ENCODE results near the gene RALB.

GRCh38 chr2:120253021-120253882 lies 600 bp downstream of the RALB start:
- TF ChIP-seq CTCF (IDR thresholded peaks at IDR 0.05) (peak; percentile 28 to 49 (median 30)), POLR2A (IDR thresholded peaks at IDR 0.05) (no peak), EP300 (IDR thresholded peaks at IDR 0.05; ENCODE audit: low read depth) (no peak)

All from transverse colon (tissue), 3 donors.